GM21381 (cell line): ENCODE results near the gene ULK4.
"Not testable (repeated sequence)": the region's sequence is repeated elsewhere in the genome, so short reads cannot be mapped to it uniquely, and the experiment has no call there.

Experiments used
- ATAC-seq: cut with Tn5 transposase; IDR thresholded peaks from one replicate; pipeline ENCODE4 v1.9.1; 2021; ENCODE audit warnings: mild to moderate bottlenecking, moderate library complexity; ENCODE audit not compliant: unreplicated experiment

The ULK4 gene

GRCh38 chr3:41960826-41961750 lies 815 bp downstream of the ULK4 start:
- peak; percentile 14 for ATAC-seq

- ATAC-seq: no peak
These were observed 5.3 kb downstream of the ULK4 start for GRCh38 chr3:41956574-41956973.

GRCh38 chr3:41955192-41955591 lies 6.7 kb downstream of the ULK4 start:
- ATAC-seq: no peak

- no peak for ATAC-seq
These were observed 18.5 kb downstream of the ULK4 start for GRCh38 chr3:41943311-41943843.

- no peak for ATAC-seq
These were observed 21.5 kb downstream of the ULK4 start for GRCh38 chr3:41940393-41940792.

- ATAC-seq: no peak
These were observed 25.5 kb downstream of the ULK4 start for GRCh38 chr3:41936384-41936783.

GRCh38 chr3:41933154-41933676 lies 28.7 kb downstream of the ULK4 start:
- no peak for ATAC-seq

GRCh38 chr3:41932464-41932863 lies 29.4 kb downstream of the ULK4 start:
- ATAC-seq: no peak

- no peak for ATAC-seq
These were observed 41.4 kb downstream of the ULK4 start for GRCh38 chr3:41920406-41920965.

- no peak for ATAC-seq
These were observed 46.5 kb downstream of the ULK4 start for GRCh38 chr3:41915353-41915752.

- no peak for ATAC-seq
These were observed 49.6 kb downstream of the ULK4 start for GRCh38 chr3:41912280-41912679.

GRCh38 chr3:41907330-41908073 lies 54.4 kb downstream of the ULK4 start:
- ATAC-seq: no peak

GRCh38 chr3:41900265-41900664 lies 61.6 kb downstream of the ULK4 start:
- ATAC-seq: no peak

- no peak for ATAC-seq
These were observed 63.3 kb downstream of the ULK4 start for GRCh38 chr3:41898631-41899030.

- no peak for ATAC-seq
These were observed 67.9 kb downstream of the ULK4 start for GRCh38 chr3:41893977-41894376.

- ATAC-seq: no peak
These were observed 73.4 kb downstream of the ULK4 start for GRCh38 chr3:41888368-41889076.

- ATAC-seq: no peak
These were observed 78.9 kb downstream of the ULK4 start for GRCh38 chr3:41882956-41883355.

- no peak for ATAC-seq
These were observed 80.6 kb downstream of the ULK4 start for GRCh38 chr3:41881233-41881821.

- ATAC-seq: no peak
These were observed 81.5 kb downstream of the ULK4 start for GRCh38 chr3:41880387-41880786.

GRCh38 chr3:41877741-41878140 lies 84.2 kb downstream of the ULK4 start:
- ATAC-seq: not testable (repeated sequence)
